ENCODE data around the gene DNM3.

DNA sequence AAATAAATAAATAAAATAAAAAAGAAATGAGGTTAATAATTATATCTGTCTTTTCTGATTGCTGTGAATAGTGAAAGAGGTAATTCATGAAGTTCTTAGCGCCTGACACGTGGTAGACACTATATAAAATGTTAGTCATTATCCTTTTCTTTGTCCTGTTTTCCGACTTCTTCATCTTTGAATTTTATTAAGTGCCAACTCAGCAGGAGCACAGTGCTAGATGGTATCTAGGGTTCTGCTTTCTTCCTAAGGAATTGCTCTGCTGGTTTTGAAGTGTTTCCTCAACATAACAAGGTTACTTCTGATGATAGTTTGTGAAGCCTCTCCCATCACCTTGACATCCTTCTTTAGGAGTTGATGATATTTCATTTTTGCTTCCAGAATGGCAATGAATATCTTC, 227.0 kb downstream of the DNM3 start:
- TF ChIP-seq, protein P1, sequence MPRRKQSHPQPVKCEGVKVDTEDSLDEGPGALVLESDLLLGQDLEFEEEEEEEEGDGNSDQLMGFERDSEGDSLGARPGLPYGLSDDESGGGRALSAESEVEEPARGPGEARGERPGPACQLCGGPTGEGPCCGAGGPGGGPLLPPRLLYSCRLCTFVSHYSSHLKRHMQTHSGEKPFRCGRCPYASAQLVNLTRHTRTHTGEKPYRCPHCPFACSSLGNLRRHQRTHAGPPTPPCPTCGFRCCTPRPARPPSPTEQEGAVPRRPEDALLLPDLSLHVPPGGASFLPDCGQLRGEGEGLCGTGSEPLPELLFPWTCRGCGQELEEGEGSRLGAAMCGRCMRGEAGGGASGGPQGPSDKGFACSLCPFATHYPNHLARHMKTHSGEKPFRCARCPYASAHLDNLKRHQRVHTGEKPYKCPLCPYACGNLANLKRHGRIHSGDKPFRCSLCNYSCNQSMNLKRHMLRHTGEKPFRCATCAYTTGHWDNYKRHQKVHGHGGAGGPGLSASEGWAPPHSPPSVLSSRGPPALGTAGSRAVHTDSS (tag by site-specific recombination; IDR thresholded peaks at IDR 0.05) = no peak
- TF ChIP-seq ZNF530 (tag by site-specific recombination; IDR thresholded peaks at IDR 0.05; ENCODE audit: low read depth) = no peak
- TF ChIP-seq, protein P2, sequence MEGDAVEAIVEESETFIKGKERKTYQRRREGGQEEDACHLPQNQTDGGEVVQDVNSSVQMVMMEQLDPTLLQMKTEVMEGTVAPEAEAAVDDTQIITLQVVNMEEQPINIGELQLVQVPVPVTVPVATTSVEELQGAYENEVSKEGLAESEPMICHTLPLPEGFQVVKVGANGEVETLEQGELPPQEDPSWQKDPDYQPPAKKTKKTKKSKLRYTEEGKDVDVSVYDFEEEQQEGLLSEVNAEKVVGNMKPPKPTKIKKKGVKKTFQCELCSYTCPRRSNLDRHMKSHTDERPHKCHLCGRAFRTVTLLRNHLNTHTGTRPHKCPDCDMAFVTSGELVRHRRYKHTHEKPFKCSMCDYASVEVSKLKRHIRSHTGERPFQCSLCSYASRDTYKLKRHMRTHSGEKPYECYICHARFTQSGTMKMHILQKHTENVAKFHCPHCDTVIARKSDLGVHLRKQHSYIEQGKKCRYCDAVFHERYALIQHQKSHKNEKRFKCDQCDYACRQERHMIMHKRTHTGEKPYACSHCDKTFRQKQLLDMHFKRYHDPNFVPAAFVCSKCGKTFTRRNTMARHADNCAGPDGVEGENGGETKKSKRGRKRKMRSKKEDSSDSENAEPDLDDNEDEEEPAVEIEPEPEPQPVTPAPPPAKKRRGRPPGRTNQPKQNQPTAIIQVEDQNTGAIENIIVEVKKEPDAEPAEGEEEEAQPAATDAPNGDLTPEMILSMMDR (tag by site-specific recombination; IDR thresholded peaks at IDR 0.05) = no peak
- TF ChIP-seq ZNF501 (tag by site-specific recombination; IDR thresholded peaks at IDR 0.05) = no peak
- TF ChIP-seq ZNF140 (tag by site-specific recombination; IDR thresholded peaks at IDR 0.05) = no peak
- no peak for TF ChIP-seq ZNF324 (tag by site-specific recombination; IDR thresholded peaks at IDR 0.05)
- TF ChIP-seq, protein P3, sequence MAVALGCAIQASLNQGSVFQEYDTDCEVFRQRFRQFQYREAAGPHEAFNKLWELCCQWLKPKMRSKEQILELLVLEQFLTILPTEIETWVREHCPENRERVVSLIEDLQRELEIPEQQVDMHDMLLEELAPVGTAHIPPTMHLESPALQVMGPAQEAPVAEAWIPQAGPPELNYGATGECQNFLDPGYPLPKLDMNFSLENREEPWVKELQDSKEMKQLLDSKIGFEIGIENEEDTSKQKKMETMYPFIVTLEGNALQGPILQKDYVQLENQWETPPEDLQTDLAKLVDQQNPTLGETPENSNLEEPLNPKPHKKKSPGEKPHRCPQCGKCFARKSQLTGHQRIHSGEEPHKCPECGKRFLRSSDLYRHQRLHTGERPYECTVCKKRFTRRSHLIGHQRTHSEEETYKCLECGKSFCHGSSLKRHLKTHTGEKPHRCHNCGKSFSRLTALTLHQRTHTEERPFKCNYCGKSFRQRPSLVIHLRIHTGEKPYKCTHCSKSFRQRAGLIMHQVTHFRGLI (tag by site-specific recombination; IDR thresholded peaks at IDR 0.05) = no peak
- TF ChIP-seq, protein P4, sequence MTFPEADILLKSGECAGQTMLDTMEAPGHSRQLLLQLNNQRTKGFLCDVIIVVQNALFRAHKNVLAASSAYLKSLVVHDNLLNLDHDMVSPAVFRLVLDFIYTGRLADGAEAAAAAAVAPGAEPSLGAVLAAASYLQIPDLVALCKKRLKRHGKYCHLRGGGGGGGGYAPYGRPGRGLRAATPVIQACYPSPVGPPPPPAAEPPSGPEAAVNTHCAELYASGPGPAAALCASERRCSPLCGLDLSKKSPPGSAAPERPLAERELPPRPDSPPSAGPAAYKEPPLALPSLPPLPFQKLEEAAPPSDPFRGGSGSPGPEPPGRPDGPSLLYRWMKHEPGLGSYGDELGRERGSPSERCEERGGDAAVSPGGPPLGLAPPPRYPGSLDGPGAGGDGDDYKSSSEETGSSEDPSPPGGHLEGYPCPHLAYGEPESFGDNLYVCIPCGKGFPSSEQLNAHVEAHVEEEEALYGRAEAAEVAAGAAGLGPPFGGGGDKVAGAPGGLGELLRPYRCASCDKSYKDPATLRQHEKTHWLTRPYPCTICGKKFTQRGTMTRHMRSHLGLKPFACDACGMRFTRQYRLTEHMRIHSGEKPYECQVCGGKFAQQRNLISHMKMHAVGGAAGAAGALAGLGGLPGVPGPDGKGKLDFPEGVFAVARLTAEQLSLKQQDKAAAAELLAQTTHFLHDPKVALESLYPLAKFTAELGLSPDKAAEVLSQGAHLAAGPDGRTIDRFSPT (tag by site-specific recombination; IDR thresholded peaks at IDR 0.05) = no peak
- TF ChIP-seq ZNF561 (tag by site-specific recombination; IDR thresholded peaks at IDR 0.05; ENCODE audit: borderline replicate concordance) = no peak
